ENCODE measurements around the gene COX4I2.
"Not testable (repeated sequence)": the region's sequence is repeated elsewhere in the genome, so short reads cannot be mapped to it uniquely, and the experiment has no call there.

Gene COX4I2

GRCh38 chr20:31661625-31662371 is 24.1 kb downstream of the COX4I2 start:
- no peak for DNase-seq

GRCh38 chr20:31662372-31662854 is 24.7 kb downstream of the COX4I2 start:
- DNase-seq, result no peak

GRCh38 chr20:31663524-31663837 is 25.8 kb downstream of the COX4I2 start:
- DNase-seq, result no peak

GRCh38 chr20:31663838-31664695 is 26.4 kb downstream of the COX4I2 start:
- DNase-seq, result no peak

- no peak for DNase-seq
These were observed 27.1 kb downstream of the COX4I2 start for GRCh38 chr20:31664696-31665354.

- DNase-seq, result no peak
These were observed 28.0 kb downstream of the COX4I2 start for GRCh38 chr20:31665753-31666152.

- DNase-seq, result no peak
These were observed 28.7 kb downstream of the COX4I2 start for GRCh38 chr20:31666258-31667042.

GRCh38 chr20:31667315-31668285 is 29.9 kb downstream of the COX4I2 start:
- DNase-seq, result no peak

- not testable (repeated sequence) for DNase-seq
These were observed 31.2 kb downstream of the COX4I2 start for GRCh38 chr20:31668944-31669343.

GRCh38 chr20:31669876-31670275 is 32.2 kb downstream of the COX4I2 start:
- no peak for DNase-seq

GRCh38 chr20:31670371-31671228 is 32.9 kb downstream of the COX4I2 start:
- no peak for DNase-seq

- DNase-seq, result no peak
These were observed 33.6 kb downstream of the COX4I2 start for GRCh38 chr20:31671324-31671723.

- DNase-seq, result no peak
These were observed 35.7 kb downstream of the COX4I2 start for GRCh38 chr20:31673435-31673834.

GRCh38 chr20:31673943-31674463 is 36.3 kb downstream of the COX4I2 start:
- DNase-seq, result no peak

GRCh38 chr20:31674895-31675827 is 37.4 kb downstream of the COX4I2 start:
- DNase-seq, result no peak

GRCh38 chr20:31675828-31676608 is 38.3 kb downstream of the COX4I2 start:
- DNase-seq, result no peak

GRCh38 chr20:31676609-31676989 is 38.9 kb downstream of the COX4I2 start:
- DNase-seq, result no peak

GRCh38 chr20:31677553-31678260 is 40.0 kb downstream of the COX4I2 start:
- DNase-seq, result no peak

Data from amniotic stem cell (primary cell).